Measurements from ENCODE around the gene SERPINE3.

GRCh38 chr13:51341791-51342190 lies 2.3 kb downstream of the SERPINE3 start:
- TF ChIP-seq CTCF (IDR thresholded peaks at IDR 0.05) (no peak), RAD21 (IDR thresholded peaks at IDR 0.05; ENCODE audit: low read length) (no peak), POLR2AphosphoS5 (IDR thresholded peaks at IDR 0.05; ENCODE audit: low read depth, low read length) (no peak), RCOR1 (IDR thresholded peaks at IDR 0.05; ENCODE audit: low read length) (no peak), TEAD4 (IDR thresholded peaks at IDR 0.05; ENCODE audit: borderline replicate concordance, insufficient read depth) (no peak), TCF12 (IDR thresholded peaks at IDR 0.05) (no peak), FOSL2 (IDR thresholded peaks at IDR 0.05; ENCODE audit: borderline replicate concordance, low read depth) (no peak), GABPA (IDR thresholded peaks at IDR 0.05; ENCODE audit: low read depth) (no peak), YY1 (IDR thresholded peaks at IDR 0.05; ENCODE audit: low read depth) (no peak), GATA2 (CRISPR knock-in tag; IDR thresholded peaks at IDR 0.05) (no peak), SMC3 (IDR thresholded peaks at IDR 0.05; ENCODE audit: low read depth, low read length) (no peak)

Measured in SK-N-SH (cell line).